Measurements from ENCODE around the gene ANKRD36. TPM values are rescaled to one million over a fixed set of nuclear protein-coding genes. Genes with fewer than 3 reads are reported as not detected.
"Not testable (repeated sequence)": the region's sequence is repeated elsewhere in the genome, so short reads cannot be mapped to it uniquely, and the experiment has no call there.

Gene ANKRD36
- total RNA-seq, 1 donor from 2014 or later, result 33.3 TPM

DNA sequence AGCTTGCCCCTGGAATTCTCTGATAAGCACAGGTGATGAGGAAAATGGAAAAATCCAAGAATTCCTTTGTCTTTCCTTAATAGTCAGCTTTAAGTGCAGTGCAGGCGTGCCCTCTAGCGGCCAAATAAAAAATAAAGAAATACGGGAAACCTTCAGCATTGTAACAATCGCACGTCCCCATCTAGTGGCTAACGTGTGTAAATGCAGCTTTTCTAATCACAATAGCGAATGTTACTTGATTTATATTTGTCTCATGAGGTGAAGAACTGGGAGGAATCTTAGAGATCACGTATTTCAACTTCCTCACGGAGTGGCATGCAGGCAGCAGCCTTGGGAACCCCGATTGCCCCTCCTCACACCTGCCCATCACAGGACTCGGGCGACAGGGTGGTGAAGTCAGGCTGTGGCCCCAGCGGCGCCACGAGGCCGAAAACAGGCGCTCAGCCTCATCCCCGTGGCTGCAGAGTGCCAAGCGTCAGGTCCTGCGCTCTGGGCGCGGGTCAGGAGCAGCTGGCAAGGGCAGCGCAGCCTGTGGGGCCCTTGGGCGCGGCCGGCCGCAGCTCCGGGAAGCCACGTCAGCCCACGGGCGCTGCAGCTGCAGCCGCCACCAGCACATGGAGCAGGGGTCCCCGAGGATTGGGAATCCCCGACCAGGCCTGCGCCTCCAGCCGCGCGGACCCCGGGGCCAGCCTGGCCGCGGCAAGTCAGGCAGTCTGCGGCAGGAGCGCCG lies 468 bp upstream of the ANKRD36 start:
- peak; percentile 91 for TF ChIP-seq CTCF (conservative IDR thresholded peaks at IDR 0.05)

GRCh38 chr2:97113882-97114255 lies 916 bp downstream of the ANKRD36 start:
- not testable (repeated sequence) for DNase-seq (ENCODE audit: extremely low spot score, unreplicated experiment); H3K36me3 Mint-ChIP-seq; H3K9me3 Mint-ChIP-seq; H3K4me1 Mint-ChIP-seq (ENCODE audit: unreplicated experiment)
- H3K4me3 Mint-ChIP-seq, result peak overlapping the region; percentile 100
- H3K27ac Mint-ChIP-seq, result peak overlapping the region; percentile 97
- peaks cover 13% of the 10 kb centered on the region for H3K27me3 Mint-ChIP-seq

More for the DNA sequence above, 468 bp upstream of the ANKRD36 start:
- H3K36me3 Mint-ChIP-seq; H3K4me1 Mint-ChIP-seq (ENCODE audit: unreplicated experiment); H3K9me3 Mint-ChIP-seq: not testable (repeated sequence)
- Mint-ChIP-seq H3K27ac (peak overlapping the region; percentile 94), H3K4me3 (peak overlapping the region; percentile 93), H3K27me3 (peaks cover 21% of the 10 kb centered on the region)
- peak; percentile 77 for DNase-seq (ENCODE audit: extremely low spot score, unreplicated experiment)

DNA sequence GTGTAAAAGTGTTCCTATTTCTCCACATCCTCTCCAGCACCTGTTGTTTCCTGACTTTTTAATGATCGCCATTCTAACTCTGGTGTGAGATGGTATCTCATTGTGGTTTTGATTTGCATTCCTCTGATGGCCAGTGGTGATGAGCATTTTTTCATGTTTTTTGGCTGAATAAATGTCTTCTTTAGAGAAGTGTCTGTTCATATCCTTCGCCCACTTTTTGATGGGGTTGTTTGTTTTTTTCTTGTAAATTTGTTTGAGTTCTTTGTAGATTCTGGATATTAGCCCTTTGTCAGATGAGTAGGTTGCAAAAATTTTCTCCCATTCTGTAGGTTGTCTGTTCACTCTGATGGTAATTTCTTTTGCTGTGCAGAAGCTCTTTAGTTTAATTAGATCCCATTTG lies 16.1 kb downstream of the ANKRD36 start:
- not testable (repeated sequence) for DNase-seq (ENCODE audit: extremely low spot score, unreplicated experiment); H3K4me1 Mint-ChIP-seq (ENCODE audit: unreplicated experiment); H3K9me3 Mint-ChIP-seq; H3K27me3 Mint-ChIP-seq; H3K4me3 Mint-ChIP-seq; H3K27ac Mint-ChIP-seq
- peaks cover 20% of the 10 kb centered on the region for H3K36me3 Mint-ChIP-seq

- not testable (repeated sequence) for H3K36me3 Mint-ChIP-seq; DNase-seq (ENCODE audit: extremely low spot score, unreplicated experiment); H3K9me3 Mint-ChIP-seq; H3K27me3 Mint-ChIP-seq; H3K4me3 Mint-ChIP-seq; H3K4me1 Mint-ChIP-seq (ENCODE audit: unreplicated experiment); H3K27ac Mint-ChIP-seq
Observed at GRCh38 chr2:97144016-97144415, 31.1 kb downstream of the ANKRD36 start.

- not testable (repeated sequence) for H3K27ac Mint-ChIP-seq; H3K4me3 Mint-ChIP-seq; H3K9me3 Mint-ChIP-seq; H3K27me3 Mint-ChIP-seq; H3K4me1 Mint-ChIP-seq (ENCODE audit: unreplicated experiment); DNase-seq (ENCODE audit: extremely low spot score, unreplicated experiment)
- peaks cover 26% of the 10 kb centered on the region for H3K36me3 Mint-ChIP-seq
Observed at GRCh38 chr2:97166548-97166947, 53.6 kb downstream of the ANKRD36 start.

DNA sequence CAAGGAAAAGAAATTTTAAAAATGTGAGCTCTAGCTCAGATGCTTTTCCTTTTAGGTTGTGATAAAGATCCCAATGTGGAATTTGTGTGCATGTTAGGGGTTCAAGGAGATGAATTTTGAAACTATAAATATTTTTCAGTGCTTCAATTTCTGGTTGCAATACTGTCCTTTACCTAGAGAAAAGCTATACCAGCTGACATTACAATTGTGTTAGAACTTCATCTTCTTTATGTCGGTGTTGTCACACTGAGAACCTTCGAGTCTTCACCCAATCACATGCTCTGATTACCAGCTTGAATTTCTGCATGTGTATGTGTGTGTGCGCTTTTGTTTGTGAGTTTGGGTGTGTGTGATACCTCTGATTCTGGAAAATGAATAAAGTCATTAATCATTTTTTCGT lies 55.0 kb downstream of the ANKRD36 start:
- not testable (repeated sequence) for H3K27me3 Mint-ChIP-seq; DNase-seq (ENCODE audit: extremely low spot score, unreplicated experiment); H3K27ac Mint-ChIP-seq; H3K4me3 Mint-ChIP-seq; H3K4me1 Mint-ChIP-seq (ENCODE audit: unreplicated experiment); H3K9me3 Mint-ChIP-seq
- H3K36me3 Mint-ChIP-seq, result peaks cover 26% of the 10 kb centered on the region

GRCh38 chr2:97168583-97168982 lies 55.6 kb downstream of the ANKRD36 start:
- not testable (repeated sequence) for H3K4me3 Mint-ChIP-seq; H3K4me1 Mint-ChIP-seq (ENCODE audit: unreplicated experiment); H3K9me3 Mint-ChIP-seq; DNase-seq (ENCODE audit: extremely low spot score, unreplicated experiment); H3K27me3 Mint-ChIP-seq; H3K27ac Mint-ChIP-seq
- H3K36me3 Mint-ChIP-seq, result peaks cover 27% of the 10 kb centered on the region

DNA sequence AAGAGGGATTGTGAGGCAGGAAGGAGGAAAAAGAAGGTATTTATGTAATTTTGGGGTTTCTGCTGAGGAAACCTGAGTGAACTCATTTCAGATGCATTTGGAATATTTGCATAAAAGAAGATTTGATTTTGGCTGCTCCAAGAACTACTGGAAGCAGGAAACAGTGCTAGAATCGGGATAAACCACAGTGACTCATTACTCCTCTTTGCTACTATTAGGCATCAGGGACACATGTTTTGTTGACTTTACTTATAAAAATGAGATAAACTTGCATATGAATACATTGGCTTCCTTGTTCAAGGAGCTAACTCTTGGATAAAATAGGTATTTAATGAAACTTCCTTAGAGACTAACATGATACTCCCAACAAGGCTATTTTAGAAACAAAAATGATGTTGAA lies 67.4 kb downstream of the ANKRD36 start:
- not testable (repeated sequence) for H3K4me3 Mint-ChIP-seq; H3K27me3 Mint-ChIP-seq; H3K4me1 Mint-ChIP-seq (ENCODE audit: unreplicated experiment); H3K36me3 Mint-ChIP-seq; H3K27ac Mint-ChIP-seq; H3K9me3 Mint-ChIP-seq; DNase-seq (ENCODE audit: extremely low spot score, unreplicated experiment)

- H3K27me3 Mint-ChIP-seq; H3K9me3 Mint-ChIP-seq; H3K27ac Mint-ChIP-seq; DNase-seq (ENCODE audit: extremely low spot score, unreplicated experiment); H3K4me1 Mint-ChIP-seq (ENCODE audit: unreplicated experiment); H3K4me3 Mint-ChIP-seq: not testable (repeated sequence)
- H3K36me3 Mint-ChIP-seq, result peaks cover 28% of the 10 kb centered on the region
Observed at GRCh38 chr2:97195349-97195748, 82.4 kb downstream of the ANKRD36 start.

- H3K36me3 Mint-ChIP-seq, result peaks cover 23% of the 10 kb centered on the region
- DNase-seq (ENCODE audit: extremely low spot score, unreplicated experiment); H3K27me3 Mint-ChIP-seq; H3K9me3 Mint-ChIP-seq; H3K27ac Mint-ChIP-seq; H3K4me1 Mint-ChIP-seq (ENCODE audit: unreplicated experiment); H3K4me3 Mint-ChIP-seq: not testable (repeated sequence)
Observed at GRCh38 chr2:97197251-97197650, 84.3 kb downstream of the ANKRD36 start.

DNA sequence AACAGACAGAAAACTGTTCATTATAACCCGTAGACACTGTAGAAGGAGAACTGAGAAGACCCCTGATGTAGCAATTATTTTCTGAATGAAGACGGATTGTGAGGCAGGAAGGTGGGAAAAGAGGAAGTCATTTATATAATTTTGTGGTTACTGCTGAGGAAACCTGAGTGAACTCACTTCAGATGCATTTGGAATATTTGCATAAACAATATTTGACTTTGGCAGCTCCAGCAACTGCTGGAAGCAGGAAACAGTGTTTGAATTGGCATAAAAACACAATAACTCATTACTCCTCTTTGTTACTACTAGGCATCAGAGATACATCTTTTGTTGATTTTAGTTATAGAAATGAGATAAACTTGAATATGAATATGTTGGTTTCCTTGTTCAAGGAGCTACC lies 87.9 kb downstream of the ANKRD36 start:
- H3K27me3 Mint-ChIP-seq; DNase-seq (ENCODE audit: extremely low spot score, unreplicated experiment); H3K27ac Mint-ChIP-seq; H3K9me3 Mint-ChIP-seq; H3K4me3 Mint-ChIP-seq; H3K4me1 Mint-ChIP-seq (ENCODE audit: unreplicated experiment): not testable (repeated sequence)
- H3K36me3 Mint-ChIP-seq, result peaks cover 13% of the 10 kb centered on the region

DNA sequence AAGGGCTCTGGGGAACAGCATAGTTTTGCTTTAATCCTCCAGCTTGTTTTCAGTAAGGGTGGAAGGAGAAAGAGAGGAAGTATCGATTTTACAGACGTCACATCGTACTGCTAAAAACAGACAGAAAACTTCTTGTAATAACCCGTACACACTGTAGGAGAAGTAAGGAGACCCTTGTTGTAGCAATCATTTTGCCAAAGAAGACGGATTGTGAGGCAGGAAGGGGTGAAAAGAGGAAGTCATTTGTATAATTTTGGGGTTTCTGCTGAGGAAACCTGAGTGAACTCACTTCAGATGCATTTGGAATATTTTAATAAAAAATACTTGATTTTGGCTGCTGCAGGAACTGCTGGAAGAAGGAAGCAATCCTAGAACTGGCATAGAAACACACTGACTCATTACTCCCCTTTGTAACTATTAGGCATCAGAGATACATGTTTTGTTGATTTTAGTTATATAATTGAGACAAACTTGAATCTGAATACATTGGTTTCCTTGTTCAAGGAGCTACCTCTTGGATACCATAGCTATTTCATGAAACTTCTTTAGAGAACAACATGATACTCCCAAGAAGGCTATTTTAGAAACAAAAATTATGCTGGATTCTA lies 89.8 kb downstream of the ANKRD36 start:
- DNase-seq (ENCODE audit: extremely low spot score, unreplicated experiment); H3K27me3 Mint-ChIP-seq; H3K9me3 Mint-ChIP-seq; H3K27ac Mint-ChIP-seq; H3K36me3 Mint-ChIP-seq; H3K4me1 Mint-ChIP-seq (ENCODE audit: unreplicated experiment); H3K4me3 Mint-ChIP-seq: not testable (repeated sequence)

Data from type B pancreatic cell (in vitro differentiated cells).